ENCODE results near the gene SLC12A8. TPM values are rescaled to one million over a fixed set of nuclear protein-coding genes. Genes with fewer than 3 reads are reported as not detected.

The SLC12A8 gene
- total RNA-seq, 2 experiments from 2014 or later: 0.47 to 0.79 TPM

- peaks cover 7% of the 10 kb centered on the region for H3K27me3 Mint-ChIP-seq
- H3K9me3 Mint-ChIP-seq: no peaks in the 10 kb centered on the region
- no peaks in the 10 kb centered on the region for H3K36me3 Mint-ChIP-seq
- H3K4me1 Mint-ChIP-seq: peaks cover 16% of the 10 kb centered on the region
- no peak overlapping the region for H3K27ac Mint-ChIP-seq
- POLR2A ChIA-PET: no interaction called here
- H3K4me3 Mint-ChIP-seq: no peak overlapping the region
- DNase-seq (no peak), ATAC-seq (ENCODE audit: low read depth) (no peak)
These were observed 45.9 kb downstream of the SLC12A8 start for GRCh38 chr3:125166599-125167136.

- no peak for DNase-seq
These were observed 46.5 kb downstream of the SLC12A8 start for GRCh38 chr3:125165948-125166553.

GRCh38 chr3:125165189-125165947 is 47.2 kb downstream of the SLC12A8 start:
- no peak for ATAC-seq (ENCODE audit: low read depth)
- H3K27ac Mint-ChIP-seq: peak overlapping the region; percentile 4
- DNase-seq: no peak
- no peaks in the 10 kb centered on the region for H3K36me3 Mint-ChIP-seq
- no peaks in the 10 kb centered on the region for H3K9me3 Mint-ChIP-seq
- POLR2A ChIA-PET: no interaction called here
- H3K4me1 Mint-ChIP-seq: peaks cover 16% of the 10 kb centered on the region
- H3K27me3 Mint-ChIP-seq: peaks cover 14% of the 10 kb centered on the region
- H3K4me3 Mint-ChIP-seq: no peak overlapping the region

More at GRCh38 chr3:125165948-125166553, 46.5 kb downstream of the SLC12A8 start:
- Mint-ChIP-seq H3K27ac (no peak overlapping the region), H3K4me3 (no peak overlapping the region), H3K9me3 (no peaks in the 10 kb centered on the region), H3K36me3 (no peaks in the 10 kb centered on the region), H3K27me3 (peaks cover 12% of the 10 kb centered on the region), H3K4me1 (peaks cover 16% of the 10 kb centered on the region)
- POLR2A ChIA-PET: no interaction called here
- ATAC-seq (ENCODE audit: low read depth): no peak

- POLR2A ChIA-PET: no interaction called here
- Mint-ChIP-seq H3K27ac (no peak overlapping the region), H3K36me3 (no peaks in the 10 kb centered on the region), H3K4me3 (no peak overlapping the region), H3K4me1 (peaks cover 16% of the 10 kb centered on the region), H3K9me3 (no peaks in the 10 kb centered on the region), H3K27me3 (peaks cover 12% of the 10 kb centered on the region)
- DNase-seq (no peak), ATAC-seq (ENCODE audit: low read depth) (no peak)
These were observed 48.6 kb downstream of the SLC12A8 start for GRCh38 chr3:125163739-125164601.

- Mint-ChIP-seq H3K36me3 (no peaks in the 10 kb centered on the region), H3K27ac (no peak overlapping the region), H3K4me3 (no peak overlapping the region), H3K27me3 (peaks cover 12% of the 10 kb centered on the region), H3K9me3 (no peaks in the 10 kb centered on the region), H3K4me1 (peaks cover 8% of the 10 kb centered on the region)
- POLR2A ChIA-PET: no interaction called here
- DNase-seq (no peak), ATAC-seq (ENCODE audit: low read depth) (no peak)
These were observed 50.8 kb downstream of the SLC12A8 start for GRCh38 chr3:125161607-125162219.

- peaks cover 8% of the 10 kb centered on the region for H3K4me1 Mint-ChIP-seq
- no peaks in the 10 kb centered on the region for H3K9me3 Mint-ChIP-seq
- no peak overlapping the region for H3K4me3 Mint-ChIP-seq
- POLR2A ChIA-PET: no interaction called here
- no peak for ATAC-seq (ENCODE audit: low read depth)
- no peak for DNase-seq
- H3K27ac Mint-ChIP-seq: no peak overlapping the region
- no peaks in the 10 kb centered on the region for H3K36me3 Mint-ChIP-seq
- peaks cover 12% of the 10 kb centered on the region for H3K27me3 Mint-ChIP-seq
These were observed 51.8 kb downstream of the SLC12A8 start for GRCh38 chr3:125160606-125161371.

- ATAC-seq (ENCODE audit: low read depth) (no peak), DNase-seq (no peak)
- Mint-ChIP-seq H3K4me1 (peaks cover 7% of the 10 kb centered on the region), H3K9me3 (no peaks in the 10 kb centered on the region), H3K27ac (no peak overlapping the region), H3K4me3 (no peak overlapping the region), H3K27me3 (peaks cover 15% of the 10 kb centered on the region), H3K36me3 (peaks cover 1% of the 10 kb centered on the region)
- POLR2A ChIA-PET: no interaction called here
These were observed 55.4 kb downstream of the SLC12A8 start for GRCh38 chr3:125157183-125157582.

GRCh38 chr3:125156456-125156855 is 56.1 kb downstream of the SLC12A8 start:
- DNase-seq (no peak), ATAC-seq (ENCODE audit: low read depth) (no peak)
- H3K9me3 Mint-ChIP-seq: no peaks in the 10 kb centered on the region
- H3K27me3 Mint-ChIP-seq: peaks cover 11% of the 10 kb centered on the region
- peaks cover 1% of the 10 kb centered on the region for H3K36me3 Mint-ChIP-seq
- peaks cover 7% of the 10 kb centered on the region for H3K4me1 Mint-ChIP-seq
- POLR2A ChIA-PET: no interaction called here
- H3K27ac Mint-ChIP-seq: no peak overlapping the region
- H3K4me3 Mint-ChIP-seq: no peak overlapping the region

GRCh38 chr3:125154800-125155269 is 57.7 kb downstream of the SLC12A8 start:
- peak overlapping the region; percentile 86 for H3K27ac Mint-ChIP-seq
- peak; percentile 45 for ATAC-seq (ENCODE audit: low read depth)
- H3K4me3 Mint-ChIP-seq: peak overlapping the region; percentile 29
- POLR2A ChIA-PET: no interaction called here
- no peaks in the 10 kb centered on the region for H3K9me3 Mint-ChIP-seq
- peaks cover 9% of the 10 kb centered on the region for H3K27me3 Mint-ChIP-seq
- no peak for DNase-seq
- peaks cover 12% of the 10 kb centered on the region for H3K4me1 Mint-ChIP-seq
- peaks cover 1% of the 10 kb centered on the region for H3K36me3 Mint-ChIP-seq

GRCh38 chr3:125154110-125154509 is 58.4 kb downstream of the SLC12A8 start:
- H3K4me1 Mint-ChIP-seq: peaks cover 19% of the 10 kb centered on the region
- H3K9me3 Mint-ChIP-seq: no peaks in the 10 kb centered on the region
- H3K27ac Mint-ChIP-seq: peak overlapping the region; percentile 31
- peaks cover 9% of the 10 kb centered on the region for H3K27me3 Mint-ChIP-seq
- no peak for ATAC-seq (ENCODE audit: low read depth)
- H3K4me3 Mint-ChIP-seq: no peak overlapping the region
- peaks cover 1% of the 10 kb centered on the region for H3K36me3 Mint-ChIP-seq
- POLR2A ChIA-PET: no interaction called here
- no peak for DNase-seq

- DNase-seq: no peak
- peaks cover 1% of the 10 kb centered on the region for H3K36me3 Mint-ChIP-seq
These were observed 59.6 kb downstream of the SLC12A8 start for GRCh38 chr3:125152951-125153350.

GRCh38 chr3:125151916-125152315 is 60.6 kb downstream of the SLC12A8 start:
- peaks cover 1% of the 10 kb centered on the region for H3K36me3 Mint-ChIP-seq
- peaks cover 5% of the 10 kb centered on the region for H3K27me3 Mint-ChIP-seq
- peaks cover 37% of the 10 kb centered on the region for H3K4me1 Mint-ChIP-seq
- H3K4me3 Mint-ChIP-seq: no peak overlapping the region
- POLR2A ChIA-PET: no interaction called here
- no peaks in the 10 kb centered on the region for H3K9me3 Mint-ChIP-seq
- no peak overlapping the region for H3K27ac Mint-ChIP-seq
- ATAC-seq (ENCODE audit: low read depth) (no peak), DNase-seq (no peak)

More at GRCh38 chr3:125152951-125153350, 59.6 kb downstream of the SLC12A8 start:
- Mint-ChIP-seq H3K4me3 (no peak overlapping the region), H3K9me3 (no peaks in the 10 kb centered on the region), H3K27ac (no peak overlapping the region), H3K27me3 (peaks cover 9% of the 10 kb centered on the region), H3K4me1 (peaks cover 29% of the 10 kb centered on the region)
- POLR2A ChIA-PET: interaction anchor here (0.6 kb wide), 1 partner anchor 131 kb away, joined by 3 read pairs; no protein-coding TSS in a partner anchor
- ATAC-seq (ENCODE audit: low read depth): no peak

Measured in activated naive CD8-positive, alpha-beta T cell treated with anti-CD3 and anti-CD28 coated beads, Interleukin-2, amount 10 ng/mL, durations not matched to agents 7 days and 5 days (primary cell).